Measurements from ENCODE around the gene XYLT1.

Gene XYLT1

DNA sequence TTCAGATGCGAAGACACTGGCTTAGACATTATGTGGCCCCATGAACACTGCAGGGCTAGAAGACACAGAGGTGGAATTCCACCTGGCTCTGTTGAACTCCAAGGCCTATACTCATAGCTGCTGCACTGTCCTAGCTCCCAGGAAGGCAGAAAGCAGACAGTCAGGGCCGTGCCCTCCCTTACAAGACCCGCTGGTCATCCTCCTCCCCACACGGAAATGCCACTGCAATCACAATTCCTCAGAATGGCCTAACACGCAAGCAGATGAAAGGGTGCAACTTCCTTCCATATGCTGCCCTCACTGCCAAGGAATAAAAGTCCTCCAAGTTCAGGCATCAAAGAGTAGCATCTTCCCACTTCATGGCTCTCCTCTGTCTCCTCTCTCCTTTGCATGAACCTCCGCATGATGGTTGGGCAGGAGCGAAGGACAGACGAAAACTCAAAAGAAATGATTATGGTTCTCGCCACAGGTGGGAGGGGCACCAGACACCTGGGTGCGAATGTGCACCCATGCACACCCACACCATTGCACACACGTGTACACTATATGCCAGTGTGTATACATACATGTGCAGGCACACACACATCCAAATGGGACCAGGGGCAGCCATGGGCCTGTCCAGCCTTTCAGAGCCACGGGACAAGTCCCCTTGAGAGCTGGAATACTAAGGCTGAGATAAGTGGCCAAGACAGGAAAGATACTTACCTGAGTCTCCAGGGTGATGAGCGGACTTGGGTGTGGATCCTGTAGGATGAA lies 113.3 kb downstream of the XYLT1 start:
- no peak for DNase-seq (ENCODE audit: low spot score in 2 of 2)
- peaks cover 17% of the 10 kb centered on the region for H3K36me3 Mint-ChIP-seq

DNA sequence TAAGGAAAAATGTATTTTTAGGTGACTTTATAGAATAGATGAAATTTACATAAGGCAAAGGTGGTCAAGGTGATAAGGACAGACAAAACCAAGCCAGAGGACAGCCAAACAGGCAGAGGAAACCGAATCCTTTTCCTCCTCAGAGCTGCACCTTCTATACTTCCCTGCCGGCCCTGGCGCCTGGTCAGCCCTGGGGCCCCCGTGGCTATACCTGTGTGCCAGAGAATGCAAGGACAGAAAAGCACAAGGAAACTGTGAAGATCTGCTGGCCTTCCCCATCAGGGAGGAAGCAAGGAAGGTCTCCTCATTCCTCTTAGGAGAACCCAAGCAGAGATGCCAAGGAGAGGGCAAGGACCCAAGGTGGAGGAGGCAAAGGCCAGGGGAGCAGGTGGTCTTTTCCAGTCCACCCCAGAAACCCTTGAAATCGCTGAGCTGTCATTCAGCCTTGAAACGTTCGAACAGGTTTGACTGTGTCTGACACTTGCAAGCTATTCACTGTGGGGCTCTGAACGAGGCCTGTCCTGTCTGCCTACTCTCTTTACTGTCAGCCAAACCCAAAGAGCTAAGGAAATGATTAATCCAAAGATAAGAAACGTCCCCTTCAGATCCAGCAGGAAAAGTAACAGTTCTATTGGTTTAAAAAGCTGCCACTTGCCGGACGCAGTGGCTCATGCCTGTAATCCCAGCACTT lies 114.4 kb downstream of the XYLT1 start:
- Mint-ChIP-seq H3K9me3 (no peaks in the 10 kb centered on the region), H3K27ac (no peak overlapping the region), H3K27me3 (no peaks in the 10 kb centered on the region), H3K4me3 (no peak overlapping the region), H3K4me1 (peaks cover 37% of the 10 kb centered on the region), H3K36me3 (peaks cover 17% of the 10 kb centered on the region)
- DNase-seq (ENCODE audit: low spot score in 2 of 2) (no peak), ATAC-seq (ENCODE audit: low read depth) (no peak)

More for the DNA sequence above, 113.3 kb downstream of the XYLT1 start:
- H3K27ac Mint-ChIP-seq, result no peak overlapping the region
- H3K4me3 Mint-ChIP-seq, result no peak overlapping the region
- no peaks in the 10 kb centered on the region for H3K9me3 Mint-ChIP-seq
- no peaks in the 10 kb centered on the region for H3K27me3 Mint-ChIP-seq
- ATAC-seq (ENCODE audit: low read depth), result no peak
- peaks cover 41% of the 10 kb centered on the region for H3K4me1 Mint-ChIP-seq

DNA sequence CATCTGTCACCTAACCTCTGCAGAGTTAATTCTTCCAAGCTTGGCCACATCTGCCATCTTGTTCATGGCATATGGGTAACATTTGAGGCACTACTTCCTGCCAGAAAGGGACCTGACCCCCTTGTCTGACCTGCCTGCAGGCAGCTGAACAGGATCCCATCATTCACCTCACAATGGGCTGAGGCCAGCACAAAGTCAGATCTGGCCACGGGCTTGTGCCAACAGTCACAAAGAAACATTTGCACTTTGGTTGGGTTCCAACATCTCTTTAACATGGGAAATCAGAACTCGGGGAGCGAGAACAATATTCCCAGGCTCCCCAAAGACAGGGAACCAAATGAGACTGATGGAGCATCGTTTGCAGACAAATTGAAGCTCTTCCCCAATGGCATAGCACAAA lies 116.1 kb downstream of the XYLT1 start:
- Mint-ChIP-seq H3K4me3 (no peak overlapping the region), H3K9me3 (no peaks in the 10 kb centered on the region), H3K4me1 (peaks cover 25% of the 10 kb centered on the region), H3K36me3 (peaks cover 20% of the 10 kb centered on the region), H3K27me3 (no peaks in the 10 kb centered on the region), H3K27ac (no peak overlapping the region)
- DNase-seq (ENCODE audit: low spot score in 2 of 2) (no peak), ATAC-seq (ENCODE audit: low read depth) (no peak)

- DNase-seq (ENCODE audit: low spot score in 2 of 2) (no peak), ATAC-seq (ENCODE audit: low read depth) (no peak)
- Mint-ChIP-seq H3K9me3 (no peaks in the 10 kb centered on the region), H3K27me3 (no peaks in the 10 kb centered on the region), H3K27ac (no peak overlapping the region), H3K36me3 (peaks cover 20% of the 10 kb centered on the region), H3K4me1 (peaks cover 20% of the 10 kb centered on the region), H3K4me3 (no peak overlapping the region)
These were observed 116.6 kb downstream of the XYLT1 start for GRCh38 chr16:17354141-17354601.

- Mint-ChIP-seq H3K27ac (no peak overlapping the region), H3K27me3 (no peaks in the 10 kb centered on the region), H3K9me3 (no peaks in the 10 kb centered on the region), H3K4me3 (no peak overlapping the region), H3K4me1 (peaks cover 15% of the 10 kb centered on the region), H3K36me3 (peaks cover 20% of the 10 kb centered on the region)
- no peak for DNase-seq (ENCODE audit: low spot score in 2 of 2)
- ATAC-seq (ENCODE audit: low read depth), result no peak
These were observed 117.2 kb downstream of the XYLT1 start for GRCh38 chr16:17353561-17353960.

DNA sequence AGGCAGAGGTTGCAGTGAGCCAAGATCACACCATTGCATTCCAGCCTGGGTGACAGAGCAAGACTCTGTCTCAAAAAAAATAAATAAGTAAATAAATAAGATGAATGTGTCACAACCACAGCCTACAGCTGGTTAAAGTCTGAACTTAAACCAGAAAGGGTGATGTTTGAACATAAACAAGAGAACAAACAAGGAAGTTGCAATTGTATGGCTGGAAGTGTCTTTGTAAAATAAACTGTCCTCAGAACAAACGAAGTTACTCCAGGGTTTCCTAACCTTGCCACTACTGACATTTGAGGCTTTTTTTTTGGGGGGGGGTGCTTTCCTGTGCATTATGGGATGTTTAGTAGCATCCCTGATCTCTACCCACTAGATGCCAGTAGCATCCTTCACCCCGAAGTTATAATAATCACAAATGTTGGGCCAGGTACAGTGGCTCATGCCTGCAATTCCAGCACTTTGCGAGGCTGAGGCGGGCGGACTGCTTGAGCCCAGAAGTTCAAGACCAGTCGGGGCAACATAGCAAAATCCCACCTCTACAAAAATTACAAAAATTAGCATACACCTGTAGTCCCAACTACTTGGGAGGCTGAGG lies 119.2 kb downstream of the XYLT1 start:
- Mint-ChIP-seq H3K4me3 (no peak overlapping the region), H3K4me1 (peaks cover 22% of the 10 kb centered on the region), H3K27me3 (no peaks in the 10 kb centered on the region), H3K9me3 (no peaks in the 10 kb centered on the region), H3K27ac (no peak overlapping the region), H3K36me3 (peaks cover 14% of the 10 kb centered on the region)
- no peak for DNase-seq (ENCODE audit: low spot score in 2 of 2)
- ATAC-seq (ENCODE audit: low read depth), result no peak

- Mint-ChIP-seq H3K4me1 (peaks cover 23% of the 10 kb centered on the region), H3K27me3 (no peaks in the 10 kb centered on the region), H3K36me3 (peaks cover 14% of the 10 kb centered on the region), H3K9me3 (no peaks in the 10 kb centered on the region), H3K4me3 (no peak overlapping the region), H3K27ac (no peak overlapping the region)
- DNase-seq (ENCODE audit: low spot score in 2 of 2) (no peak), ATAC-seq (ENCODE audit: low read depth) (no peak)
These were observed 120.6 kb downstream of the XYLT1 start for GRCh38 chr16:17350207-17350606.

DNA sequence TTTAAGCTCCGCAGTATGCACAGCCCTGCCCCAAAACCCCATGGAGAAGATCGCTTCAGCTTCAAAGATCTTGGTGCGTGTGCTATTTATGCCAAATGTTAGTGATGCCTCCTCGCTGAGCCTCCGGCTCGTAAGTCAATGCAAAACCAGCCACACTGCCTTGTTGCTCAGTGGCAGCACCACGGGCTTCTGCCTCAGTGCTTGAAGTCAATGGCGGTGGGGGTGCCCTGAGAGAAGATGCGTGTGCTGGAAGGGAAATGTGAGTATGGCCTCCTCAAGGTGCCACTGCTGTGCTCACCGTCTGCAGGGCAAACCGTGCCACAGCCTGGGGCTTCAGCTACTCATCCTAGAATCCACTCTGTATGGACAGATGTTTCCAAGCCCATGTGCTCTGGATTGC lies 121.9 kb downstream of the XYLT1 start:
- ATAC-seq (ENCODE audit: low read depth) (no peak), DNase-seq (ENCODE audit: low spot score in 2 of 2) (no peak)
- peaks cover 29% of the 10 kb centered on the region for H3K4me1 Mint-ChIP-seq
- no peaks in the 10 kb centered on the region for H3K9me3 Mint-ChIP-seq
- H3K27ac Mint-ChIP-seq, result no peak overlapping the region
- no peak overlapping the region for H3K4me3 Mint-ChIP-seq
- H3K36me3 Mint-ChIP-seq, result peaks cover 7% of the 10 kb centered on the region
- H3K27me3 Mint-ChIP-seq, result no peaks in the 10 kb centered on the region

DNA sequence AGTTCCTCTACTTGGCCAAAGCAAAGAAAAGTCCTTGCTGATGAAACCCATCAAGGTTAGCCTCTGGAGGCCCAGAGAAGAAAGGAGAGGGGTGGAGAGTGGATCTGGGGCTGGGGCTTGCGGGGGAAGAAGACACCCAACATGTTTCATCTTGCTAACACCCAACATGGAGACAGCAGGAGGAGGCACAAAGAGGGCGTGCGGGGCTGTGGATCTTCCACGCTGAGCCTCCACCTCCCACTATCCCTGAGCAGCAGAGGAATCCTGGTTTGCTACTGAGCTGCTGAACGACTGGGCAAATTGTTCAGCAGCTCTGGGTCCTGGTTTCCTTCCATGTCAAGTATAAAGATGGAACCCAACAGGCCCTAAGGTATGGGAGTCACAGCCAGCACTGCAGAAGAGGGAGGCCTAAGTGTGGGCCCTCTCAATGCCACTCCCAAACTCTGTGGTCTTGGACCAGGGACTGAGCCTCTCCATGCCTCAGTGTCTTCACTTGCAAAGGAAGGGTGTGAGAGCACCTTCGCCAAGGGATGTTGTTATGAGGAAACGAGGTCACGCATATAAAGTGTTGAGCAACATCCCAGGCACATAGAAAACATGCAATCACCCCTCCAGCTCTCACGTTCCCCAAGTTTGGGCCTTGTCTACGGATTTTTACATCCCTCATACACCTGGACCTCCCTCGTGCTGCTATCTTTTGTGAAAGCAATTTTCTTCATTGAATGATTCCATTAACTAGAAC lies 122.5 kb downstream of the XYLT1 start:
- no peak overlapping the region for H3K4me3 Mint-ChIP-seq
- H3K27ac Mint-ChIP-seq, result no peak overlapping the region

DNA sequence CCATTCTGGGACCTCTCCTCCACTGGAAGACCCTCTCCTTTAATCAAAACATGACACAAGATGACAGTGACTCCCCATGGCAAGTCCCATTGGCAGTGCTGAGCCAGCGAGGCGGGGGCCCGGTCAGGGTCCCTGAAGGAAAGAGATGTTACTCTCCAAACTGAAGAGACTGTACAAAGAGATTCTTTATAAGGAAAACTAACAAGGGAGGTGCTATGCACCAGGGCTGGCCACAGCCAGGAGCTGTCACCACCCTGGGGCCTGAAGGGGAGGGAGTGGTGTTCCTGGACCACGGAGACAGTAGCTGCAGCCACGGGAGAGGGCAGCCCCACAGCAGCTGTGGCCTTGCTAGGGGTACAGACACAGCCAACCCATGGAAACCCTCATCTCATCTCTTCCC lies 123.1 kb downstream of the XYLT1 start:
- no peak for DNase-seq (ENCODE audit: low spot score in 2 of 2)
- peaks cover 34% of the 10 kb centered on the region for H3K4me1 Mint-ChIP-seq
- peak overlapping the region; percentile 55 for H3K27ac Mint-ChIP-seq
- no peak for ATAC-seq (ENCODE audit: low read depth)
- H3K9me3 Mint-ChIP-seq, result no peaks in the 10 kb centered on the region
- no peak overlapping the region for H3K4me3 Mint-ChIP-seq
- no peaks in the 10 kb centered on the region for H3K27me3 Mint-ChIP-seq
- peaks cover 6% of the 10 kb centered on the region for H3K36me3 Mint-ChIP-seq

More for the DNA sequence above, 122.5 kb downstream of the XYLT1 start:
- DNase-seq (ENCODE audit: low spot score in 2 of 2), result no peak
- H3K36me3 Mint-ChIP-seq, result peaks cover 6% of the 10 kb centered on the region
- H3K27me3 Mint-ChIP-seq, result no peaks in the 10 kb centered on the region
- H3K4me1 Mint-ChIP-seq, result peaks cover 29% of the 10 kb centered on the region
- ATAC-seq (ENCODE audit: low read depth), result no peak
- no peaks in the 10 kb centered on the region for H3K9me3 Mint-ChIP-seq

DNA sequence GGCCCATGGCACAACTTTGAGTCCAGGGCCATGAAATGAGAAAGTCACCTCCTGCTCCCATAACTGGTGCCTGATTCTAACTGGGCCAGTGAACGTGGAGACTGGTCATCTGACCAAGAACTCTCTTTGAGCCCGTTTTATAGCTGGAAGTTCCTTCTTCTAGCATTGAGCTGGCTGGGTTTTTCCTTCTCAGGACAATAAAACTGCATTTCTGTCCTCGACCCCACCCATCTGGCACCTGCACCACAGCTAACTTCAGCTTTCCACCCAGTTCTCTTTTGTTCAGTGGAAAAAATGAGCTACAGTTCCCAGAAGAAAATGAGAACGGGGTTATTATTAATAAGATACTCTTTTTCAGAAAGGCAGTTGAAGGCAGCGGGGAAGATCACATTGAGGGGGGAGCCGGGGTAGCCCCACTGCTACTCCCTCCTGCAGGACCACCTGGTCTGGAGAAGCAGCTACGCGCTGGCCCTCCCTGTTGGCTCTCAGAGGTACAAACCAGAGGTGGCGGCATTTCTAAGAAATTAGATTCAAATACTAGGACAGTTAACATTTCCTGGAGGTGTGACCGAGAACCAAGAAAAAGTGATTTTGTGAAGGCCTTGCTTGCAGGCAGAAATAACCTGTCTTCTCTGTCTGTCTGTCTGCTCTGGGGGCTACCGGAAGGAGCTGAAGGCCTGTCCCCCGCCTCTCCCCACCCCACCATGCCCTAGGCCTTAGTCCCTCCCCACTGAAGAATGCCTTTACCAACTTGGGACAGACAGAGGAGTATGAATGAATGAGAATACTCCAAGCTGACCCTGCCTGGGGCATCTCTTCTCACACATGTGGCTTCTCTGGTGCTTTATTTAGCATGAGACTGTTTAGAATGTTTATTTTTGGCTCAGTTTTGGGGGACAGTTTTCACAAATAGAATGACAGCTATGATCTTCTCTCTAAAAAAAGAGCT lies 123.9 kb downstream of the XYLT1 start:
- DNase-seq (ENCODE audit: low spot score in 2 of 2), result no peak
- peak overlapping the region; percentile 12 for H3K4me3 Mint-ChIP-seq
- peaks cover 41% of the 10 kb centered on the region for H3K4me1 Mint-ChIP-seq
- H3K9me3 Mint-ChIP-seq, result no peaks in the 10 kb centered on the region
- peak; percentile 23 for ATAC-seq (ENCODE audit: low read depth)
- peak overlapping the region; percentile 55 for H3K27ac Mint-ChIP-seq
- H3K27me3 Mint-ChIP-seq, result no peaks in the 10 kb centered on the region
- H3K36me3 Mint-ChIP-seq, result peaks cover 6% of the 10 kb centered on the region

GRCh38 chr16:17345043-17345442 lies 125.7 kb downstream of the XYLT1 start:
- H3K4me3 Mint-ChIP-seq, result no peak overlapping the region
- no peaks in the 10 kb centered on the region for H3K9me3 Mint-ChIP-seq
- no peak for ATAC-seq (ENCODE audit: low read depth)

GRCh38 chr16:17343728-17344127 lies 127.0 kb downstream of the XYLT1 start:
- no peaks in the 10 kb centered on the region for H3K9me3 Mint-ChIP-seq
- ATAC-seq (ENCODE audit: low read depth), result peak; percentile 39

More at GRCh38 chr16:17345043-17345442, 125.7 kb downstream of the XYLT1 start:
- H3K27ac Mint-ChIP-seq, result no peak overlapping the region
- no peaks in the 10 kb centered on the region for H3K27me3 Mint-ChIP-seq
- peaks cover 3% of the 10 kb centered on the region for H3K36me3 Mint-ChIP-seq
- H3K4me1 Mint-ChIP-seq, result peaks cover 52% of the 10 kb centered on the region
- DNase-seq (ENCODE audit: low spot score in 2 of 2), result no peak

More at GRCh38 chr16:17343728-17344127, 127.0 kb downstream of the XYLT1 start:
- H3K36me3 Mint-ChIP-seq, result peaks cover 6% of the 10 kb centered on the region
- peak overlapping the region; percentile 75 for H3K27ac Mint-ChIP-seq
- H3K4me3 Mint-ChIP-seq, result peak overlapping the region; percentile 29
- H3K27me3 Mint-ChIP-seq, result no peaks in the 10 kb centered on the region
- DNase-seq (ENCODE audit: low spot score in 2 of 2), result no peak
- H3K4me1 Mint-ChIP-seq, result peaks cover 56% of the 10 kb centered on the region
